Peyer's patch (tissue), 4 donors: ENCODE data around the gene SLC25A40. TPM values are rescaled to one million over a fixed set of nuclear protein-coding genes. Genes with fewer than 3 reads are reported as not detected.

Source experiments
- DNase-seq, 3 donors: peaks; one replicate each; pipeline ENCODE4 v3.0.0-alpha.2; 2017 to 2019
- H3K27ac ChIP-seq, 4 donors: fragments of 200-600 bp; sonication (generic); one replicate each; pipeline ENCODE4 v1.5.1; 2016 to 2019
- H3K27me3 ChIP-seq, 2 donors: fragments of 200-600 bp; sonication (generic); one replicate each; pipeline ENCODE4 v1.5.1; 2019
- H3K36me3 ChIP-seq, 3 donors: fragments of 200-600 bp; sonication (generic); one replicate each; pipeline ENCODE4 v1.5.1; 2016 to 2019
- H3K4me1 ChIP-seq, 4 donors: fragments of 200-600 bp; sonication (generic); one replicate each; pipeline ENCODE4 v1.5.1; 2016 to 2019
- H3K4me3 ChIP-seq, 4 donors: fragments of 200-600 bp; sonication (generic); 1 replicate in 3 of 4; 2 replicates in 1 of 4; pipeline ENCODE4 v1.5.1; 2016 to 2019; ENCODE audit warnings: mild to moderate bottlenecking in 1 of 4
- H3K9me3 ChIP-seq, 4 donors: fragments of 200-600 bp; sonication (generic); one replicate each; pipeline ENCODE4 v1.5.1; 2016 to 2019; ENCODE audit warnings: mild to moderate bottlenecking in 1 of 4
- POLR2A ChIP-seq, 2 donors: fragments of 450-650 bp; IDR thresholded peaks; one replicate each; pipeline ENCODE4 v1.5.1; 2017; ENCODE audit warnings: antibody characterized with exemption in 2 of 2, mild to moderate bottlenecking in 2 of 2, moderate library complexity in 2 of 2
- total RNA-seq, 4 donors: library from RNA; depleted of rRNA; stranded (reverse); fragments of >200 nt; gene quantifications; one replicate each; pipeline ENCODE4 v1.1.0, GENCODE V29; 2016
- TF ChIP-seq, protein P1 (sequence below), 6 experiments: fragments of 450-650 bp in 4 of 6; fragments of 200-600 bp in 2 of 6; sonication (generic) in 1 of 6; IDR thresholded peaks; one replicate each; pipeline ENCODE4 v1.5.1; 2017 to 2019; ENCODE audit warnings: antibody characterized with exemption in 6 of 6, mild to moderate bottlenecking in 3 of 6, moderate library complexity in 1 of 6

SLC25A40 gene
- total RNA-seq, 4 donors from 2014 or later, result 17.8 to 23.9 (median 20.7) TPM

DNA sequence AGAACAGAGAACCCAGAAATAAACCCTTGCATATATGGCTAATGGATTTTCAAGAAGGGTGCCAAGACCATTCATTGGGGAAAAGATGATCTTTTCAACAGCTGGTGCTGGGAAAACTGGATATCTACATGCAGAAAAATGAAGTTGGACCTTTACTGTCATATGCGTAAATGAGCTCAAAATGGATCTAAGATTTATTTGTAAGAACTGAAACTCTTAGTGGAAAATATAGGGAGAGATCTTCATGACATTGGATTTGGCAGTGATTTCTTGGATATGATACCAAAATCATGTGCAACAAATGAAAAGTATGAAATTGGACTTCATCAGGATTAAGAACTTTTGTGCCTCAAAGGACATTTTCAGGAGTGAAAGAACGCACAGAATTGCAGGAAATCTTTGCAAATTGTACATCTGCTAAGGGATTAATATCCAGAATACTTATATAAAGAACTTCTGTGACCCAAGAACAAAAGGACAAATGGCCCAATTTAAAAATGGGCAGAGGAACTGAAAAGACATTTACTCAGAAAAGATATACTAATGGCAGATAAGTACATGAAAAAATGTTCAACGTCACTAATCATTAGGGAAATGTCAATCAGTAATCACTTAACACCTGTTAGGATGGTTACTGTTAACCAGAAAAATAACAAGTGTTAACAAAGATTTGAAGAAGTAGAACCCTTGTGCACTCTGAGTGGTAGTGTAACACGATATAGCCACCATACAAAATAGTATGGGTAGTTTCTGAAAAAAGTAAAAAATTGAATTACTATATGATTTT lies 6.2 kb upstream of the SLC25A40 start:
- H3K36me3 ChIP-seq, result peaks cover 0 to 4% (median 0%) of the 10 kb centered on the region in 3 donors
- no peaks in the 10 kb centered on the region for H3K27me3 ChIP-seq
- no peaks in the 10 kb centered on the region for H3K9me3 ChIP-seq
- TF ChIP-seq POLR2A (IDR thresholded peaks at IDR 0.05), result no peak
- TF ChIP-seq, protein P1, sequence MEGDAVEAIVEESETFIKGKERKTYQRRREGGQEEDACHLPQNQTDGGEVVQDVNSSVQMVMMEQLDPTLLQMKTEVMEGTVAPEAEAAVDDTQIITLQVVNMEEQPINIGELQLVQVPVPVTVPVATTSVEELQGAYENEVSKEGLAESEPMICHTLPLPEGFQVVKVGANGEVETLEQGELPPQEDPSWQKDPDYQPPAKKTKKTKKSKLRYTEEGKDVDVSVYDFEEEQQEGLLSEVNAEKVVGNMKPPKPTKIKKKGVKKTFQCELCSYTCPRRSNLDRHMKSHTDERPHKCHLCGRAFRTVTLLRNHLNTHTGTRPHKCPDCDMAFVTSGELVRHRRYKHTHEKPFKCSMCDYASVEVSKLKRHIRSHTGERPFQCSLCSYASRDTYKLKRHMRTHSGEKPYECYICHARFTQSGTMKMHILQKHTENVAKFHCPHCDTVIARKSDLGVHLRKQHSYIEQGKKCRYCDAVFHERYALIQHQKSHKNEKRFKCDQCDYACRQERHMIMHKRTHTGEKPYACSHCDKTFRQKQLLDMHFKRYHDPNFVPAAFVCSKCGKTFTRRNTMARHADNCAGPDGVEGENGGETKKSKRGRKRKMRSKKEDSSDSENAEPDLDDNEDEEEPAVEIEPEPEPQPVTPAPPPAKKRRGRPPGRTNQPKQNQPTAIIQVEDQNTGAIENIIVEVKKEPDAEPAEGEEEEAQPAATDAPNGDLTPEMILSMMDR (IDR thresholded peaks at IDR 0.05), result no peak
- H3K4me1 ChIP-seq, result peaks cover 0 to 10% (median 0%) of the 10 kb centered on the region in 4 donors
- H3K4me3 ChIP-seq, result no peak overlapping the region
- DNase-seq, result no peak
- H3K27ac ChIP-seq, result no peak overlapping the region

DNA sequence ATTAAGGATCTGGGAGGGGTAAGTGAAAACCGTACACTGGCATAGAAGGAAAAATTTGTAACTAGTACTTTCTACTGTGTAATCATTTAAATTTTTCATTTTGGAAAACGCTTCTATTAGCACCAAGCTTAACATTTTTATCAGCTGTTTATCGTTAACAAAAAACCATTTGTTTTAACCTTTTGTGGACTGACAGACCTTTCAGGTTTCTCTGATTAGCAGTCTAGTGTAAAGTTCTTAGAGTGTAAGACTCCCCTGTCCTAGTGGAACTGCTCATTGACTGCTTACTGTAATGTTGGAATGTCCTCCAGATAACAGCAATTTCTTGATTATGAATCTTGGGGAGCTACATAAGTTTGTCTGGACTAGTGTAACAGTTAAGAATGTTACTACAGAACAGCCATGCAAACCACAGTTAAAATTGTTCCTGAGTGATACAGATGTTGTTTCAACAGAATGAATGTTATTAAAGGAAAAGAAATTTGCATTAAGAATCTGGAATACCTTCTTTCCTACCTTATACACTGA lies 2.1 kb upstream of the SLC25A40 start:
- H3K4me1 ChIP-seq, result peaks cover 0 to 10% (median 0%) of the 10 kb centered on the region in 4 donors
- no peak overlapping the region for H3K27ac ChIP-seq
- no peak overlapping the region for H3K4me3 ChIP-seq
- no peaks in the 10 kb centered on the region for H3K36me3 ChIP-seq
- no peaks in the 10 kb centered on the region for H3K9me3 ChIP-seq
- DNase-seq, result no peak
- TF ChIP-seq POLR2A (IDR thresholded peaks at IDR 0.05), result no peak
- TF ChIP-seq, protein P1 (IDR thresholded peaks at IDR 0.05), result no peak
- no peaks in the 10 kb centered on the region for H3K27me3 ChIP-seq

DNA sequence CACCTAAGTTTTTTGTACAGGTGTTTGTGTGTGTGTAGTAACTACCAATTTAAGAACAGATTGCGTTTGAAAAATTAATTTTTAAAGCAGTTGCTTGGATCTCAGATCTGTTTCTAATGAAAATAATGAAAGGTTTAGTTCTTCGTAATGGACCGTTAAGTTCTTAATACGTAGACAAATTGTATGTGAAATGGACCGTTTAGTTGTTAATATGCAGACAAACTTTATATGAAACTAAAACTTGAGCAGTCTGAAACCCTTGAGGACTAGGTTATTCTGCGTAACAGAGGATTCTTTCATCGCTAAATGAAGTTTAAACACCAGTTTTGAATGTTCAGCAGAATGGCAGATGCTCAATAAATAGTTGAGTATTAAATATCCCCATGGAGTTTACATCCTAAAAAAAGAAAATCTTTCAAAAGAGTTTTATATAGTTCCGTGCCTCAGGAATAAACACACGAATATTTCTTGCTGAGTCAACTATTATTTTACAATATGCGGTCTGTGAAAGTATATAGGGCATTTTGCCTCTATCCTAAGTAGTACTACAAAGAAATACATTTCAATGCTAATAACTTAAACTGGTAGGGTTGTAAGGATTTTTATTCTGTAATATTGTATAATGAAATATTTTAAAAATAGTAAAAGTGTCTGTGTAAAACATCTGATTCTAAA lies 1.3 kb upstream of the SLC25A40 start:
- peak overlapping the region; percentile 73 to 97 (median 86) for H3K4me3 ChIP-seq
- H3K27ac ChIP-seq, result peak overlapping the region in 3 of 4 donors; percentile 96 to 97 (median 96)
- no peaks in the 10 kb centered on the region for H3K9me3 ChIP-seq
- no peaks in the 10 kb centered on the region for H3K27me3 ChIP-seq
- peaks cover 0 to 10% (median 0%) of the 10 kb centered on the region in 4 donors for H3K4me1 ChIP-seq
- TF ChIP-seq, protein P1 (IDR thresholded peaks at IDR 0.05), result no peak
- TF ChIP-seq POLR2A (IDR thresholded peaks at IDR 0.05), result no peak
- DNase-seq, result no peak
- no peaks in the 10 kb centered on the region for H3K36me3 ChIP-seq

DNA sequence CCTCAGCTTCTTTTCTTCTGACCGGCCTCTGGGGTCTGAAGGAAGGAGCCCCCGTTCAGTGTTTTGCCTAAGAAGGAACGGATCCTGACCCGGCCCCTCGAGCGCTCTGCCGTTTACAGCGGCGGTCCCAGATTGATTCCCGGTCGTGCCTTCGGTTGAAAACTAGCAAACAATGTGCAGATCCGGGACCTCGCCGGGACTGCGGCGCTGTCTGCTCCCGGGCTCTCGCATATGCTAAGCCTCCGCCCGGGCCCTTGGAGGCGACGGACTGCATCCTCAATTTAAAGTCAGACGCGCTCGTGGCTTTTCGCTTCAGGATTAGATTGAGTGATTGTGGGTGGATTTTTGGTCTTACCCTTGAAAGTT lies 692 bp upstream of the SLC25A40 start:
- TF ChIP-seq, protein P1 (IDR thresholded peaks at IDR 0.05), result no peak
- no peak for TF ChIP-seq POLR2A (IDR thresholded peaks at IDR 0.05)
- Histone ChIP-seq H3K4me3 (peak overlapping the region; percentile 73 to 97 (median 86)), H3K27ac (peak overlapping the region; percentile 94 to 97 (median 96)), H3K4me1 (peaks cover 0 to 10% (median 0%) of the 10 kb centered on the region in 4 donors), H3K9me3 (no peaks in the 10 kb centered on the region), H3K36me3 (no peaks in the 10 kb centered on the region), H3K27me3 (no peaks in the 10 kb centered on the region)
- DNase-seq, result peak; percentile 61 to 82 (median 77)

DNA sequence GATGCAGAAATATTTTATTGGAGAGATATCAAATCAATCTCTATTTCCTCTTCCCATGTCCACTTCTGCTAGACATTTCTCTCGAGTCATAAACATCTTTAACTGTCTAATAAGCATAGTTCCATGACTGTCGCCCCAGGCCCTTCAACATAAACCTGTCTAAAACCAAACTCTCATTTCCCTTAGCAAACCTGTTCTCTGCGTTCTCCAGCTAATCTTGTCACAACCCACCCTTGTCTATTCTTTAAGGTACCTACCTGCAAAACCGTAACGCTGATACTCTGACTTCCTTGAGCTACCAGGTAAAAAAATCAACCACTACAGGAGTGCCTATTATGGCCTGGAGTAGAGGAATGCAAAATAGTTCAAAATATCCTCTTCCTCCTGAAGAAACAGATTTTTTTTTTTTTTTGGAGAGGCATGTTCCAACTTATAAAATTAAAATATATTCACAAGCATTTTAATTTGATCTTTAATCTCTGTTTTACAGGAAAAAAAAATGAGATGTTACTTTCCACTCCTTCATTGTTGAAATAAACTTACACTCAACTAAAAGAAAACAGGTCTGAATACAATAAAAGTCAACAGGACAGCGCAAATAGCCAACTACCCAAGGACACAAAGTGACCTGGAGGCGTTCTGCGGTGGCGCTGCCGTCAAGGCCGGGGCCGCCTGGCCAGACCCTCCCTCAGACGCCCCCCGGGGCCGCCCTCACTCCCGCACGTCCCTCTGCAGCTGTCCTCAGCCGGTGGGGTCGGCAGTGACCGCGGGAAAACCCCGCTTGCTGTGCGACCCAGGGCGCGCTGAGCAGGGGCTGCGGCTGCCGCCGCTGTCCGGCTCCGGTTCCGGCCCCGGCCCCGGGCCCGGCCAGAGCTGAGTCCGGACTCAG lies 765 bp downstream of the SLC25A40 start:
- Histone ChIP-seq H3K4me1 (peaks cover 0 to 10% (median 0%) of the 10 kb centered on the region in 4 donors), H3K4me3 (peak overlapping the region; percentile 73 to 97 (median 86))
- peak in 1 of 3 donors; percentile 17 for DNase-seq

More for the DNA sequence above, 765 bp downstream of the SLC25A40 start:
- H3K36me3 ChIP-seq, result peaks cover 0 to 7% (median 0%) of the 10 kb centered on the region in 3 donors
- H3K9me3 ChIP-seq, result no peaks in the 10 kb centered on the region
- TF ChIP-seq, protein P1 (IDR thresholded peaks at IDR 0.05), result no peak
- TF ChIP-seq POLR2A (IDR thresholded peaks at IDR 0.05), result no peak
- H3K27ac ChIP-seq, result peak overlapping the region; percentile 94 to 97 (median 96)
- no peaks in the 10 kb centered on the region for H3K27me3 ChIP-seq
